NCI-H2227 (cell line): ENCODE measurements around the gene HSF2BP.
"Not testable (repeated sequence)": the region's sequence is repeated elsewhere in the genome, so short reads cannot be mapped to it uniquely, and the experiment has no call there.

Source experiments
- DNase-seq: peaks from one replicate; lab custom pipeline; 2025; ENCODE audit not compliant: unreplicated experiment; lab: John Stamatoyannopoulos, UW

HSF2BP gene

GRCh38 chr21:43687566-43688399, 28.5 kb upstream of the HSF2BP start:
- no peak for DNase-seq

GRCh38 chr21:43686811-43687565, 27.7 kb upstream of the HSF2BP start:
- no peak for DNase-seq

DNA sequence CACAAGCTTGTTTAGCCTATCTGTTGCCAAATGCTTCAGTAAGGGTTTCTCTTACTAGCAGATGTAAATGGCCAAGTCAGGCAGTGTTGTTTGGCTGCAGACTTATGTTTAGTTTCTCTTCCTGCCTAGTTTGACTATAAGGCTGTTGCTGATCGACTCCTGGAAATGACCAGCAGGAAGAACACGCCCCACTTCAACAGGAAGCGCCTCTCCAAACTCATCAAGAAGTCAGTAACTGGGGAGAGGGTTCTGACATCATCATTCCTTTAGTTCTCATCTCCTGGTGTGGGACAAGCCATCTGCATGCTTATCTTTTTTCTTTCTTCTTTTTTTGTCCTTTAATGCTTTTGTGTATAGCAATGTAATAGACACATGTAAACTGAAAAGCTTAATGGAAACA, 25.1 kb upstream of the HSF2BP start:
- no peak for DNase-seq

DNA sequence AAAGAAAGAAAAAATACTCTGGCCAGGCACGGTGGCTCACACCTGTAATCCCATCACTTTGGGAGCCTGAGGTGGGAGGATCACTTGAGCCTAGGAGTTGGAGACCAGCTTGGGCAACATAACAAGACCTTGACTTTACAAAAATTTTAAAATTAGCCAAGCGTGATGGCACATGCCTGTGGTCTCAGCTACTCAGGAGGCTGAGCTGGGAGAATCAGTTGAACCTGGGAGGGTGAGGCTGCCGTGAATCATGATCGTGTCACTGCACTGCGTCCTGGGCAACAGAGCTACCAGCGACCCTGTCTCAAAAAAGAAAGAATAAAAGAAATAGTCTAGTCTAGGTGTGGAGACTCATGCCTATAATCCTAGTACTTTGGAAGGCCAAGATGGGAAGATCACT, 22.4 kb upstream of the HSF2BP start:
- DNase-seq = no peak

- not testable (repeated sequence) for DNase-seq
Measured at GRCh38 chr21:43680421-43680820, 21.1 kb upstream of the HSF2BP start.

DNA sequence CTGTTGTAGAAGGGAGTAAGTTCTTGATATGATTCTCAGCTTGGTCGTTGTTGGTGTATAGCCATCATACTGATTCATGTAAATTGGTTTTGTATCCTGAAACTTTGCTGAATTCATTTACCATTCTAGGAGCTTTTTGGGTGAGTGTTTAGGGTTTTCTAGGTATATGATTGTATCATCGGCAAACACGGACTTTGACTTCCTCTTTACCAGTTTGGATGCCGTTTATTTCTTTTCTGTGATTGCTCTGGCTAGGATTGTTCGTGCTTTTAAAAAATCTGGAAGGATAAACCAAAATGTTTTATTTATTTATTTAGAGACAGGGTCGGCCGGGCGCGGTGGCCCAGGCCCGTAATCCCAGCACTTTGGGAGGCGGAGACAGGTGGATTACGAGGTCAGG, 20.7 kb upstream of the HSF2BP start:
- no peak for DNase-seq

- DNase-seq = no peak
Measured at GRCh38 chr21:43676391-43676790, 17.1 kb upstream of the HSF2BP start.

- DNase-seq = no peak
Measured at GRCh38 chr21:43675871-43676270, 16.6 kb upstream of the HSF2BP start.

DNA sequence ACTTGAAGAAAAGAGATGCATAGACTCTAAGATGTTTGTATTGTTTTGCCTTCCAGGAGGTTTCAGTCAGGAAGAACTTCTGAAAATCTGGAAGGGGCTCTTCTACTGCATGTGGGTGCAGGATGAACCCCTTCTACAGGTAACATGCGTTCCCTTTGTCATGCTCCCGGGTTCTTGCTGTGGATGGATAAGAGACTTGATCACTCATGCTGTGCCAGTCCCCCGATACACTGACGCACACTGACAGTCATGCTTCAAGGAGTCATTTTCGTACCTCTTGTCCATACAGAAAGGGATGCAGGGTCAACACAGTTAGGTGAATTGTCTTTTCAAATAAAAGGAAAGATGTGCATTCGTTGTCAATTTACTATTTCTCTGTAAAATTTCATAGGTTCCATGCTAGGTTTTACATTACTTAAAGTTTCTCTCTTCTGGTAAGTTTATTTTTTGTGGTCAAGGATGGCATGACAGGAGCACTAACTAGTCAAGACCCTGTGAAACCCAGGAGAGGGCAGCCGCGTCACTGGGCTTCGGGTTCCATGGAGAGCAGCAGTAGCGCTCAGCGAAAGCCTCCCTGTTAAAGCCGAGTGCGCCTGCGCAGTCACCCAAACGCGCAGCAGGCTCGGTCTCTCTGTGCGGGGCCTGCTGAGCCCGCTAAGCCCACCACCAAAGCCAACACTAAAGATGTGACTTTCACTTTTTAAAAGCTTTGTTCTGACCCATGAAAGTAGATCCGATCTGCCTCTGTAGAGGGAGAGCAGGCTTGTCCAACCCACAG, 10.7 kb upstream of the HSF2BP start:
- no peak for DNase-seq

DNA sequence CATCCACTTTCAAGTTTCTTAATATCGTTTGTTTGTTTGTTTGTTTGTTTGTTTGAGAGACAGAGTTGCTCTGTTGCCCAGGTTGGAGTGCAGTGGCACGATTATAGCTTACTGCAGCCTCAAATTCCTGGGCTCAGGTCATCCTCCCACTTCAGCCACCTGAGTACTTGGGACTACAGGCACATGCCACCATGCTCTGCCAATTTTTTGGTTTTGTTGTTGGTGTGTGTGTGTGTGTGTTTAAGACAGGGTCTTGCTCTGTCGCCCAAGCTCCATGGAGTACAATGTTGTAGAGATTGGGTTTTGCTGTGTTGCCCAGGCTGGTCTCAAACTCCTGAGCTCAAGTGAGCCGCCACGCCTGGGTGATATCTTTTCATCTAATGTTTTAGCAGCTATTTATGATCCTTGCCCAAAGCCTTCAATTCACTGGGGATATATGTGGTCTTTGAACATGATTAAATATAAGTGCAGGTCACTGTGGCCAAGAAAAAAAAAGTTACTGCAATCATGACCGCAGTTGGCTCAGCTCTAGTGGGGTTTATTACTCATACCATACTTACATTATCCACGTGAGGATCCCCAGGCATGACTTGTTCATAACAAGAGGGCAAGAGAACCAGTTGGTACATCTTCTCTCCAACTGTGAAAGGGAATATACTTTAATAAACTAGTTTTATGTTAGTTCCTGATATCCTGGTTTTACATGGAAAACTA, 8.1 kb upstream of the HSF2BP start:
- no peak for DNase-seq

DNA sequence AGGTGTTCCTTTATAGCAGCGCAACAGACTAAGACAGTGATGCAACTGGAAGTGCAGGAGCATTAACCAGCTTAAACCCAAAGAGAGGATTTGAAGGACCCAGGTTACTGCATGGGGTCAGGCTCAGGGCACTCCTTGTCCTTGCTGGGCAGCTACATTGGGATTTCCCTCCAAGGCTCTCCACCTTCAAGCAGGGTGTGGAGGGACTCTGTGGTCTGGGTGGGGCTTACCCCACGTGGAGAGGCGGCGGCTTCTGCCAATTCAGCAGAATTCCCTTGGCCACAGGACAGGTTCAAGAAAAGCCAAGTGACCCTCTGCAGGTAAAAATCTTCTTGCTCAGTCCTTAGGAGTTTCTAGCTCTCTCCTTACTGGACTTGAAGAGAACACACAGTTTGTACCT, 6.6 kb upstream of the HSF2BP start:
- no peak for DNase-seq

DNA sequence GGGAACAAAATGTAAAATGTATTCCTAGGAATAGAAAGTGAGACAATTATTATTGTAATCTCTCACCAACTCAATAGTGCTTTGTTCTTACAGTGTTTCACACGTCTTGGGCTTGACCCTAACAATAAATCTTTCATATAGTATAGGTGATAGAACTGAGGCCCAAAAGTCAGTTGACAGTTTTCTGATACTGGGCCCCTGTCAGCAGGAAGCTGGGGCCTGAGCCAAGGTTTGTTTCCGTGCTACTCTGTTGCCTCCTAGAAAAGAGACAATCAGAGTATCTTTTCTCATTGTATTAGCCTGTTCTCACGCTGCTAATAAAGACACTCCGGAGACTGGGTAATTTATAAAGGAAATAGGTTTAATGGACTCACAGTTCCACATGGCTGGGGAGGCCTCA, 5.1 kb upstream of the HSF2BP start:
- DNase-seq = no peak

- no peak for DNase-seq
Measured at GRCh38 chr21:43663033-43663432, 3.7 kb upstream of the HSF2BP start.

- DNase-seq = no peak
Measured at GRCh38 chr21:43662286-43662685, 3.0 kb upstream of the HSF2BP start.

- DNase-seq = no peak
Measured at GRCh38 chr21:43658769-43659135, 536 bp downstream of the HSF2BP start.

- no peak for DNase-seq
Measured at GRCh38 chr21:43658088-43658741, 1.1 kb downstream of the HSF2BP start.

- no peak for DNase-seq
Measured at GRCh38 chr21:43657355-43658087, 1.8 kb downstream of the HSF2BP start.

GRCh38 chr21:43654806-43655489, 4.3 kb downstream of the HSF2BP start:
- no peak for DNase-seq

GRCh38 chr21:43653626-43654025, 5.7 kb downstream of the HSF2BP start:
- DNase-seq = no peak
